ENCODE measurements around the gene SKI.

- no peak for TF ChIP-seq POLR2A (IDR thresholded peaks at IDR 0.05)
- TF ChIP-seq CTCF (IDR thresholded peaks at IDR 0.05), result no peak
Observed at GRCh38 chr1:2258122-2258681, 30.1 kb downstream of the SKI start.
